H9 (cell line): ENCODE data around the gene BACH2. TPM values are rescaled to one million over a fixed set of nuclear protein-coding genes. Genes with fewer than 3 reads are reported as not detected.

Experiments used
- DNase-seq: peaks from one replicate; pipeline ENCODE4 v3.0.0-alpha.2; 2017
- H2AFZ ChIP-seq: one replicate; pipeline ENCODE4 v1.6.1; 2013; ENCODE audit warnings: mild to moderate bottlenecking, low read length, control low read depth, moderate library complexity
- H2AK5ac ChIP-seq: 2 replicates; pipeline ENCODE4 v1.6.1; 2013; ENCODE audit warnings: low read length, control low read depth, mixed read lengths; ENCODE audit not compliant: insufficient read length
- H2BK120ac ChIP-seq: one replicate; pipeline ENCODE4 v1.6.1; 2013; ENCODE audit warnings: low read depth, mild to moderate bottlenecking, low read length, control low read depth, inconsistent platforms; ENCODE audit not compliant: poor library complexity, severe bottlenecking
- H2BK12ac ChIP-seq: 2 replicates; pipeline ENCODE4 v1.6.1; 2013; ENCODE audit warnings: low read length, control low read depth, mixed read lengths, low read depth; ENCODE audit not compliant: insufficient read length
- H2BK15ac ChIP-seq: 2 replicates; pipeline ENCODE4 v1.6.1; 2013; ENCODE audit warnings: low read depth, low read length, control low read depth
- H2BK20ac ChIP-seq: one replicate; pipeline ENCODE4 v1.6.1; 2013; ENCODE audit warnings: low read depth, mild to moderate bottlenecking, low read length, control low read depth, inconsistent platforms; ENCODE audit not compliant: poor library complexity, severe bottlenecking
- H2BK5ac ChIP-seq: 2 replicates; pipeline ENCODE4 v1.6.1; 2013; ENCODE audit warnings: low read length, control low read depth, mixed read lengths; ENCODE audit not compliant: insufficient read length
- H3K14ac ChIP-seq: 2 replicates; pipeline ENCODE4 v1.6.1; 2013; ENCODE audit warnings: low read length, control low read depth; ENCODE audit not compliant: insufficient read depth
- H3K18ac ChIP-seq: 2 replicates; pipeline ENCODE4 v1.6.1; 2013; ENCODE audit warnings: low read depth, mild to moderate bottlenecking, mixed read lengths, low read length, control low read depth; ENCODE audit not compliant: insufficient read length
- H3K23ac ChIP-seq: 2 replicates; pipeline ENCODE4 v1.6.1; 2013; ENCODE audit warnings: low read length, control low read depth, mixed read lengths, low read depth; ENCODE audit not compliant: insufficient read length
- H3K23me2 ChIP-seq: 2 replicates; pipeline ENCODE4 v1.6.1; 2013; ENCODE audit warnings: low read depth, mild to moderate bottlenecking, mixed read lengths, low read length, control low read depth; ENCODE audit not compliant: insufficient read length, poor library complexity, severe bottlenecking
- H3K27ac ChIP-seq: 2 replicates; pipeline ENCODE4 v1.5.1; 2013; ENCODE audit warnings: low read length, control low read depth, mixed read lengths, low read depth; ENCODE audit not compliant: insufficient read length
- H3K27me3 ChIP-seq: 2 replicates; pipeline ENCODE4 v1.6.1; 2013; ENCODE audit warnings: low read length, control low read depth, inconsistent platforms; ENCODE audit not compliant: insufficient read depth
- H3K4ac ChIP-seq: 2 replicates; pipeline ENCODE4 v1.6.1; 2013; ENCODE audit warnings: low read depth, mild to moderate bottlenecking, control low read depth, inconsistent platforms, low read length, moderate library complexity
- H3K4me1 ChIP-seq: 2 replicates; pipeline ENCODE4 v1.6.1; 2013; ENCODE audit warnings: low read length, control low read depth, inconsistent platforms; ENCODE audit not compliant: insufficient read depth
- H3K4me2 ChIP-seq: 2 replicates; pipeline ENCODE4 v1.6.1; 2013; ENCODE audit warnings: low read length, control low read depth, mixed read lengths; ENCODE audit not compliant: insufficient read length, insufficient read depth
- H3K56ac ChIP-seq: 2 replicates; pipeline ENCODE4 v1.6.1; 2013; ENCODE audit warnings: low read depth, mild to moderate bottlenecking, mixed read lengths, low read length, control low read depth; ENCODE audit not compliant: insufficient read length
- H3K79me1 ChIP-seq: 2 replicates; pipeline ENCODE4 v1.6.1; 2013; ENCODE audit warnings: low read depth, mild to moderate bottlenecking, moderate library complexity, low read length, control low read depth, inconsistent platforms; ENCODE audit not compliant: insufficient read depth, poor library complexity, severe bottlenecking
- H3K79me2 ChIP-seq: 2 replicates; pipeline ENCODE4 v1.6.1; 2013; ENCODE audit warnings: low read length, control low read depth, inconsistent platforms; ENCODE audit not compliant: insufficient read depth
- H3K9ac ChIP-seq: 2 replicates; pipeline ENCODE4 v1.6.1; 2013; ENCODE audit warnings: low read length, control low read depth, mixed read lengths; ENCODE audit not compliant: insufficient read length; ENCODE audit errors: extremely low read depth
- H3K9me3 ChIP-seq: one replicate; pipeline ENCODE4 v1.6.1; 2013; ENCODE audit warnings: low read depth, low read length, inconsistent platforms; ENCODE audit not compliant: control insufficient read depth
- H3T11ph ChIP-seq: one replicate; pipeline ENCODE4 v1.6.1; 2013; ENCODE audit warnings: mild to moderate bottlenecking, low read length, control low read depth, inconsistent platforms
- H4K20me1 ChIP-seq: one replicate; pipeline ENCODE4 v1.6.1; 2013; ENCODE audit not compliant: control insufficient read depth, insufficient read length, insufficient read depth
- H4K5ac ChIP-seq: 2 replicates; pipeline ENCODE4 v1.6.1; 2013; ENCODE audit warnings: low read depth, mild to moderate bottlenecking, mixed read lengths, low read length, control low read depth; ENCODE audit not compliant: insufficient read length
- H4K8ac ChIP-seq: replicated peaks from 2 replicates; pipeline ENCODE4 v1.6.1; 2013; ENCODE audit warnings: low read length, control low read depth, mixed read lengths, low read depth; ENCODE audit not compliant: insufficient read length
- H4K91ac ChIP-seq: 2 replicates; pipeline ENCODE4 v1.6.1; 2013; ENCODE audit warnings: low read depth, mild to moderate bottlenecking, moderate library complexity, mixed read lengths, low read length, control low read depth; ENCODE audit not compliant: insufficient read length
- H3K27ac Mint-ChIP-seq, 3 experiments: 2 replicates in 2 of 3; 3 replicates in 1 of 3; pipeline ENCODE4 v1.8.0; 2020 to 2021; ENCODE audit warnings: mixed read lengths in 3 of 3, mild to moderate bottlenecking in 1 of 3, moderate library complexity in 1 of 3
- H3K27me3 Mint-ChIP-seq: 2 replicates; pipeline ENCODE4 v1.8.0; 2021; ENCODE audit warnings: low read depth, mild to moderate bottlenecking, moderate library complexity, mixed read lengths
- H3K36me3 Mint-ChIP-seq, 3 experiments: 2 replicates in 2 of 3; 3 replicates in 1 of 3; pipeline ENCODE4 v1.8.0; 2020 to 2021; ENCODE audit warnings: low read depth in 3 of 3, mixed read lengths in 3 of 3; ENCODE audit not compliant: insufficient read depth in 1 of 3
- H3K4me1 Mint-ChIP-seq, 2 experiments: 2 replicates each; pipeline ENCODE4 v1.8.0; 2020; ENCODE audit warnings: mixed read lengths in 2 of 2
- H3K4me3 Mint-ChIP-seq, 2 experiments: 2 replicates in 1 of 2; 3 replicates in 1 of 2; pipeline ENCODE4 v1.8.0; 2020 to 2021; ENCODE audit warnings: mild to moderate bottlenecking in 2 of 2, mixed read lengths in 2 of 2, moderate library complexity in 1 of 2
- H3K9me3 Mint-ChIP-seq, 2 experiments: 2 replicates in 1 of 2; 3 replicates in 1 of 2; pipeline ENCODE4 v1.8.0; 2020; ENCODE audit warnings: mild to moderate bottlenecking in 2 of 2, mixed read lengths in 2 of 2, moderate library complexity in 1 of 2
- WGBS: extraction: QIAGEN DNeasy Blood & Tissue Kit; methylation state at CpG from one replicate; pipeline ENCODE4 v1.1.7; 2013; ENCODE audit warnings: missing lambda C conversion rate, low lambda C conversion rate, mixed read lengths; ENCODE audit not compliant: insufficient read length; ENCODE audit errors: extremely low coverage; 5-methylcytosine and 5-hydroxymethylcytosine counted together
- total RNA-seq: library from RNA; stranded (reverse); gene quantifications from 2 replicates; pipeline ENCODE4 v1.2.1, GENCODE V29; 2021
- TF ChIP-seq, protein P1 (sequence below): fragments of 200-600 bp; sonication (generic); conservative IDR thresholded peaks from 3 replicates; pipeline ENCODE4 v1.8.0; 2021; ENCODE audit warnings: antibody characterized with exemption, mild to moderate bottlenecking

BACH2 gene
- total RNA-seq, 1 experiment from 2014 or later: 2.0 TPM

- Mint-ChIP-seq H3K36me3 (no peaks in the 10 kb centered on the region), H3K27me3 (no peaks in the 10 kb centered on the region), H3K27ac (no peak overlapping the region; a peak in 1 of 7 replicates), H3K4me3 (no peak overlapping the region), H3K4me1 (peaks cover 0 to 4% of the 10 kb centered on the region in 2 experiments; a peak in 1 of 4 replicates), H3K9me3 (no peaks in the 10 kb centered on the region)
- no peaks in the 10 kb centered on the region for H3K79me1 ChIP-seq
- no peak overlapping the region for H3T11ph ChIP-seq
- H3K79me2 ChIP-seq: no peaks in the 10 kb centered on the region
- H3K23ac ChIP-seq: no peak overlapping the region
- no peak overlapping the region for H4K91ac ChIP-seq
- H2AFZ ChIP-seq: no peak overlapping the region
- H3K18ac ChIP-seq: no peak overlapping the region
- no peaks in the 10 kb centered on the region for H3K9me3 ChIP-seq
- no peak overlapping the region for H4K5ac ChIP-seq
- no peak overlapping the region for H2BK120ac ChIP-seq
- H2BK12ac ChIP-seq: no peak overlapping the region
- no peaks in the 10 kb centered on the region for H3K23me2 ChIP-seq
- no peak overlapping the region for H3K27ac ChIP-seq
- H2BK5ac ChIP-seq: no peak overlapping the region
- no peak overlapping the region for H3K4ac ChIP-seq
- no peaks in the 10 kb centered on the region for H4K20me1 ChIP-seq
- no peak overlapping the region for H3K14ac ChIP-seq
- peaks cover 3% of the 10 kb centered on the region; the same call in 1 of the 2 replicates for H3K4me1 ChIP-seq
- H3K9ac ChIP-seq: no peak overlapping the region
- no peak overlapping the region for H2BK15ac ChIP-seq
- no peak overlapping the region for H2AK5ac ChIP-seq
- no peak overlapping the region for H3K56ac ChIP-seq
- H3K27me3 ChIP-seq: no peaks in the 10 kb centered on the region
- H2BK20ac ChIP-seq: no peak overlapping the region
- WGBS: no CpG with 5 or more reads among the region's 6 CpGs
- DNase-seq: no peak
- H4K8ac ChIP-seq: no peak overlapping the region
- TF ChIP-seq, protein P1, sequence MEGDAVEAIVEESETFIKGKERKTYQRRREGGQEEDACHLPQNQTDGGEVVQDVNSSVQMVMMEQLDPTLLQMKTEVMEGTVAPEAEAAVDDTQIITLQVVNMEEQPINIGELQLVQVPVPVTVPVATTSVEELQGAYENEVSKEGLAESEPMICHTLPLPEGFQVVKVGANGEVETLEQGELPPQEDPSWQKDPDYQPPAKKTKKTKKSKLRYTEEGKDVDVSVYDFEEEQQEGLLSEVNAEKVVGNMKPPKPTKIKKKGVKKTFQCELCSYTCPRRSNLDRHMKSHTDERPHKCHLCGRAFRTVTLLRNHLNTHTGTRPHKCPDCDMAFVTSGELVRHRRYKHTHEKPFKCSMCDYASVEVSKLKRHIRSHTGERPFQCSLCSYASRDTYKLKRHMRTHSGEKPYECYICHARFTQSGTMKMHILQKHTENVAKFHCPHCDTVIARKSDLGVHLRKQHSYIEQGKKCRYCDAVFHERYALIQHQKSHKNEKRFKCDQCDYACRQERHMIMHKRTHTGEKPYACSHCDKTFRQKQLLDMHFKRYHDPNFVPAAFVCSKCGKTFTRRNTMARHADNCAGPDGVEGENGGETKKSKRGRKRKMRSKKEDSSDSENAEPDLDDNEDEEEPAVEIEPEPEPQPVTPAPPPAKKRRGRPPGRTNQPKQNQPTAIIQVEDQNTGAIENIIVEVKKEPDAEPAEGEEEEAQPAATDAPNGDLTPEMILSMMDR: no peak
- no peak overlapping the region for H3K4me2 ChIP-seq
These were observed 62.6 kb downstream of the BACH2 start for GRCh38 chr6:90233994-90234393.
